GM19438 (cell line): Measurements from ENCODE around the gene MUC21.

Experiments used
- ATAC-seq: cut with Tn5 transposase; IDR thresholded peaks from one replicate; pipeline ENCODE4 v1.9.1; 2021; ENCODE audit warnings: low read depth; ENCODE audit not compliant: unreplicated experiment

MUC21 gene

GRCh38 chr6:30983439-30983838 lies at the start of gene MUC21:
TSS of gene MUC21 (plus strand) at chr6:30983718. CDS start at chr6:30983959, 241 bp downstream.
- no peak for ATAC-seq

- ATAC-seq = no peak
These were observed 48.5 kb upstream of the MUC21 start for GRCh38 chr6:30935018-30935417.

- no peak for ATAC-seq
These were observed 46.3 kb upstream of the MUC21 start for GRCh38 chr6:30937265-30937664.

GRCh38 chr6:30938730-30939129 lies 44.8 kb upstream of the MUC21 start:
- ATAC-seq = no peak

- no peak for ATAC-seq
These were observed 44.0 kb upstream of the MUC21 start for GRCh38 chr6:30939473-30939872.

- ATAC-seq = no peak
These were observed 43.0 kb upstream of the MUC21 start, which contains the start of gene MUCL3 for GRCh38 chr6:30940361-30940986. TSS of gene MUCL3 (plus strand) at chr6:30940973. CDS start at chr6:30941000, 27 bp downstream.

GRCh38 chr6:30942338-30943060 lies 41.0 kb upstream of the MUC21 start:
- no peak for ATAC-seq

GRCh38 chr6:30944051-30944450 lies 39.5 kb upstream of the MUC21 start:
- ATAC-seq = no peak

GRCh38 chr6:30945281-30945680 lies 38.2 kb upstream of the MUC21 start:
- ATAC-seq = no peak

- ATAC-seq = no peak
These were observed 36.3 kb upstream of the MUC21 start for GRCh38 chr6:30947231-30947630.

GRCh38 chr6:30948811-30949210 lies 34.7 kb upstream of the MUC21 start:
- no peak for ATAC-seq

- ATAC-seq = no peak
These were observed 31.5 kb upstream of the MUC21 start for GRCh38 chr6:30951907-30952469.

GRCh38 chr6:30954631-30955366 lies 28.7 kb upstream of the MUC21 start:
- ATAC-seq = no peak

- no peak for ATAC-seq
These were observed 28.0 kb upstream of the MUC21 start for GRCh38 chr6:30955367-30956042.

GRCh38 chr6:30957716-30958115 lies 25.8 kb upstream of the MUC21 start:
- no peak for ATAC-seq

GRCh38 chr6:30960907-30961673 lies 22.4 kb upstream of the MUC21 start:
- ATAC-seq = no peak

- no peak for ATAC-seq
These were observed 20.8 kb upstream of the MUC21 start for GRCh38 chr6:30962716-30963115.

- no peak for ATAC-seq
These were observed 19.9 kb upstream of the MUC21 start for GRCh38 chr6:30963641-30964040.

- ATAC-seq = no peak
These were observed 19.4 kb upstream of the MUC21 start for GRCh38 chr6:30964075-30964474.

- no peak for ATAC-seq
These were observed 18.3 kb upstream of the MUC21 start for GRCh38 chr6:30965140-30965601.
